OCI-LY7 (cell line): Measurements from ENCODE around the gene GRIA1.

Source experiments
- CTCF ChIP-seq: fragments of 200-600 bp; sonication (generic); conservative IDR thresholded peaks from 2 replicates; pipeline ENCODE4 v1.5.1; 2014; ENCODE audit warnings: mild to moderate bottlenecking, antibody characterized with exemption, low read length, moderate library complexity, mixed read lengths
- EZH2phosphoT487 ChIP-seq: fragments of 200-600 bp; sonication (generic); IDR thresholded peaks from 2 replicates; pipeline ENCODE4 v1.6.1; 2018; ENCODE audit warnings: low read depth, borderline replicate concordance, mild to moderate bottlenecking, mixed run types, antibody characterized with exemption, low read length, moderate library complexity, mixed read lengths

GRCh38 chr5:153798830-153799229, 308.4 kb downstream of the GRIA1 start:
- no peak for TF ChIP-seq CTCF
- no peak for TF ChIP-seq EZH2phosphoT487
